Skin epidermis (tissue), 12 donors: ENCODE data around the gene AADAT.
"Not testable (repeated sequence)": the region's sequence is repeated elsewhere in the genome, so short reads cannot be mapped to it uniquely, and the experiment has no call there.

Source experiments
- H3K27ac ChIP-seq, 21 experiments: fragments of 200-600 bp; sonication (generic) in 11 of 21; one replicate each; pipeline ENCODE4 v1.5.0; 2020; ENCODE audit warnings: mild to moderate bottlenecking in 3 of 21, inconsistent platforms in 2 of 21, moderate library complexity in 2 of 21
- H3K4me3 ChIP-seq, 7 experiments: fragments of 200-600 bp; sonication (generic) in 2 of 7; one replicate each; pipeline ENCODE4 v1.5.0; 2020; ENCODE audit warnings: inconsistent platforms in 2 of 7, mild to moderate bottlenecking in 2 of 7, moderate library complexity in 1 of 7

AADAT gene

GRCh38 chr4:170091069-170091696 is 1.4 kb upstream of the AADAT start:
- H3K27ac ChIP-seq: no peak overlapping the region
- H3K4me3 ChIP-seq: no peak overlapping the region

GRCh38 chr4:170090352-170091052 is 746 bp upstream of the AADAT start:
- H3K4me3 ChIP-seq: peak overlapping the region; percentile 32 to 57 (median 44)
- peak overlapping the region in 6 of 21 experiments; percentile 12 to 64 (median 36) for H3K27ac ChIP-seq

GRCh38 chr4:170089274-170089667 is 485 bp downstream of the AADAT start:
- Histone ChIP-seq H3K27ac (peak overlapping the region in 13 of 21 experiments; percentile 19 to 64 (median 56)), H3K4me3 (peak overlapping the region; percentile 32 to 57 (median 44))

GRCh38 chr4:170088716-170089115 is 1.0 kb downstream of the AADAT start:
- H3K27ac ChIP-seq: no peak overlapping the region
- peak overlapping the region in 2 of 7 experiments; percentile 38 to 46 for H3K4me3 ChIP-seq

GRCh38 chr4:170087163-170087700 is 2.5 kb downstream of the AADAT start:
- Histone ChIP-seq H3K4me3 (no peak overlapping the region), H3K27ac (no peak overlapping the region)

- Histone ChIP-seq H3K4me3 (no peak overlapping the region), H3K27ac (no peak overlapping the region)
These were observed 6.2 kb downstream of the AADAT start for GRCh38 chr4:170083541-170083940.

- Histone ChIP-seq H3K4me3 (no peak overlapping the region), H3K27ac (no peak overlapping the region)
These were observed 9.3 kb downstream of the AADAT start for GRCh38 chr4:170080496-170080895.

GRCh38 chr4:170079981-170080380 is 9.8 kb downstream of the AADAT start:
- Histone ChIP-seq H3K27ac (no peak overlapping the region), H3K4me3 (no peak overlapping the region)

GRCh38 chr4:170071196-170071595 is 18.6 kb downstream of the AADAT start:
- Histone ChIP-seq H3K27ac (no peak overlapping the region), H3K4me3 (no peak overlapping the region)

GRCh38 chr4:170068438-170069128 is 21.2 kb downstream of the AADAT start:
- Histone ChIP-seq H3K27ac (no peak overlapping the region), H3K4me3 (no peak overlapping the region)

- H3K27ac ChIP-seq: no peak overlapping the region
These were observed 30.3 kb downstream of the AADAT start for GRCh38 chr4:170059421-170059820.

GRCh38 chr4:170058826-170059225 is 30.9 kb downstream of the AADAT start:
- no peak overlapping the region for H3K27ac ChIP-seq
- no peak overlapping the region for H3K4me3 ChIP-seq

More at GRCh38 chr4:170059421-170059820, 30.3 kb downstream of the AADAT start:
- H3K4me3 ChIP-seq: no peak overlapping the region

GRCh38 chr4:170057866-170058265 is 31.9 kb downstream of the AADAT start:
- no peak overlapping the region for H3K4me3 ChIP-seq
- no peak overlapping the region for H3K27ac ChIP-seq

- Histone ChIP-seq H3K27ac (no peak overlapping the region), H3K4me3 (no peak overlapping the region)
These were observed 36.8 kb downstream of the AADAT start for GRCh38 chr4:170052919-170053318.

GRCh38 chr4:170051402-170051801 is 38.4 kb downstream of the AADAT start:
- Histone ChIP-seq H3K27ac (no peak overlapping the region), H3K4me3 (no peak overlapping the region)

GRCh38 chr4:170049766-170050165 is 40.0 kb downstream of the AADAT start:
- Histone ChIP-seq H3K27ac (no peak overlapping the region), H3K4me3 (no peak overlapping the region)

- H3K4me3 ChIP-seq: no peak overlapping the region
- no peak overlapping the region for H3K27ac ChIP-seq
These were observed 41.9 kb downstream of the AADAT start for GRCh38 chr4:170047771-170048354.

GRCh38 chr4:170046156-170046555 is 43.6 kb downstream of the AADAT start:
- not testable (repeated sequence) for H3K27ac ChIP-seq, H3K4me3 ChIP-seq

GRCh38 chr4:170040031-170040680 is 49.6 kb downstream of the AADAT start:
- H3K4me3 ChIP-seq: no peak overlapping the region
- no peak overlapping the region for H3K27ac ChIP-seq

GRCh38 chr4:170038769-170039168 is 51.0 kb downstream of the AADAT start:
- no peak overlapping the region for H3K27ac ChIP-seq
- H3K4me3 ChIP-seq: no peak overlapping the region
